Keratinocyte (primary cell): ENCODE measurements around the gene AKR1C2. TPM values are rescaled to one million over a fixed set of nuclear protein-coding genes. Genes with fewer than 3 reads are reported as not detected.
"Not testable (repeated sequence)": the region's sequence is repeated elsewhere in the genome, so short reads cannot be mapped to it uniquely, and the experiment has no call there.

Experiments
- DNase-seq: peaks from one replicate; pipeline ENCODE4 v3.0.0-alpha.2; 2011; ENCODE audit warnings: low read depth, missing footprints, low spot score
- FAIRE-seq: peaks from 2 replicates; lab custom pipeline; 2011; peaks lifted over from hg19 to GRCh38; lab: Jason Lieb, UNC
- H2AFZ ChIP-seq: 2 replicates; pipeline ENCODE4 v1.6.0; 2012; ENCODE audit warnings: low read length, control low read depth, inconsistent platforms; ENCODE audit not compliant: control insufficient read depth
- H3K27ac ChIP-seq: 2 replicates; pipeline ENCODE4 v1.5.1; 2011; ENCODE audit warnings: low read length; ENCODE audit not compliant: control insufficient read depth, insufficient read depth
- H3K27me3 ChIP-seq: 3 replicates; pipeline ENCODE4 v1.6.0; 2011; ENCODE audit warnings: low read length; ENCODE audit not compliant: control insufficient read depth, insufficient read depth; ENCODE audit errors: extremely low read depth
- H3K36me3 ChIP-seq, 2 experiments: 2 replicates in 1 of 2; 3 replicates in 1 of 2; pipeline ENCODE4 v1.5.1; 2011; ENCODE audit warnings: low read length in 2 of 2, mild to moderate bottlenecking in 1 of 2; ENCODE audit not compliant: control insufficient read depth in 2 of 2, insufficient read depth in 2 of 2; ENCODE audit errors: extremely low read depth in 1 of 2
- H3K4me1 ChIP-seq: 3 replicates; pipeline ENCODE4 v1.5.1; 2011; ENCODE audit warnings: low read length; ENCODE audit not compliant: control insufficient read depth, insufficient read depth; ENCODE audit errors: extremely low read depth
- H3K4me2 ChIP-seq: 3 replicates; pipeline ENCODE4 v1.6.0; 2011; ENCODE audit warnings: low read depth, low read length; ENCODE audit not compliant: control insufficient read depth, insufficient read depth; ENCODE audit errors: extremely low read depth
- H3K4me3 ChIP-seq, 3 experiments: fragments of 200-600 bp in 1 of 3; sonication (generic) in 1 of 3; 2 replicates in 2 of 3; 3 replicates in 1 of 3; pipeline ENCODE4 v1.5.1; 2011 to 2016; ENCODE audit warnings: low read length in 3 of 3, mild to moderate bottlenecking in 3 of 3, control low read depth in 2 of 3, inconsistent platforms in 1 of 3, low read depth in 1 of 3, mixed read lengths in 1 of 3, mixed run types in 1 of 3, moderate library complexity in 1 of 3; ENCODE audit not compliant: control insufficient read depth in 2 of 3, insufficient read depth in 2 of 3; ENCODE audit errors: extremely low read depth in 1 of 3
- H3K79me2 ChIP-seq: 2 replicates; pipeline ENCODE4 v1.6.0; 2012; ENCODE audit warnings: low read length; ENCODE audit not compliant: control insufficient read depth, insufficient read depth
- H3K9ac ChIP-seq: 3 replicates; pipeline ENCODE4 v1.6.0; 2011; ENCODE audit warnings: low read length; ENCODE audit not compliant: control insufficient read depth, insufficient read depth; ENCODE audit errors: extremely low read depth
- H3K9me1 ChIP-seq: 3 replicates; pipeline ENCODE4 v1.6.0; 2011; ENCODE audit warnings: low read length; ENCODE audit not compliant: control insufficient read depth, insufficient read depth; ENCODE audit errors: extremely low read depth
- H3K9me3 ChIP-seq: 2 replicates; pipeline ENCODE4 v1.5.1; 2012; ENCODE audit warnings: low read depth, low read length; ENCODE audit not compliant: control insufficient read depth
- H4K20me1 ChIP-seq: 3 replicates; pipeline ENCODE4 v1.6.0; 2011; ENCODE audit warnings: low read length; ENCODE audit not compliant: control insufficient read depth, insufficient read depth; ENCODE audit errors: extremely low read depth
- EZH2 ChIP-seq: IDR thresholded peaks from one replicate; pipeline ENCODE4 v1.6.1; 2012; ENCODE audit warnings: inconsistent platforms, mild to moderate bottlenecking, low read length, moderate library complexity
- dilution Hi-C: fragments of 300-500 bp; cut with MboI; formaldehyde crosslinking; loops from one replicate; pipeline ENCODE4 v1.7.0; 2020; ENCODE audit warnings: low sequenced_read_pairs; ENCODE audit not compliant: extremely low pct_ligation_motif_present
- polyA minus RNA-seq, 3 experiments: library from RNA; depleted of rRNA, polyadenylated mRNA; stranded (reverse); fragments of >200 nt; gene quantifications; 1 replicate in 1 of 3; 2 replicates in 1 of 3; 3 replicates in 1 of 3; pipeline ENCODE4 v1.2.3, GENCODE V29; 2011
- polyA plus RNA-seq, 5 experiments: library from polyadenylated mRNA; depleted of rRNA in 3 of 5; stranded (reverse) in 3 of 5; stranded (forward) in 1 of 5; unstranded in 1 of 5; fragments of >200 nt; gene quantifications; 1 replicate in 1 of 5; 2 replicates in 3 of 5; 3 replicates in 1 of 5; pipeline versions ENCODE4 v1.2.1 to v1.2.3, GENCODE V29; 2011 to 2012; ENCODE audit warnings: missing spikeins in 2 of 5, low read depth in 1 of 5, low replicate concordance in 1 of 5
- TF ChIP-seq, protein P1 (sequence below), 3 experiments: IDR thresholded peaks in 1 of 3; conservative IDR thresholded peaks in 1 of 3; optimal IDR thresholded peaks in 1 of 3; 2 replicates in 2 of 3; 3 replicates in 1 of 3; pipeline versions ENCODE3 to v1.5.1; 2011; ENCODE audit warnings: low read length in 3 of 3, mild to moderate bottlenecking in 3 of 3, moderate library complexity in 2 of 3, control low read depth in 1 of 3, inconsistent platforms in 1 of 3; ENCODE audit not compliant: insufficient read depth in 2 of 3; ENCODE audit errors: extremely low read depth in 1 of 3

Gene AKR1C2
- polyA plus RNA-seq (24.2 to 173 TPM (median 66.0 TPM) in 3 replicates), polyA minus RNA-seq (7.8 to 78.1 TPM (median 31.6 TPM) in 3 replicates)
- polyA plus RNA-seq (2011; ENCODE audit: low read depth), result 43.6 TPM
- 50.5 and 71.2 TPM in 2 replicates for polyA plus RNA-seq (2011; cell fraction: cytosol; rRNA removed)
- polyA plus RNA-seq (2011; cell fraction: nucleus; rRNA removed), result 68.6 and 75.6 TPM in 2 replicates
- polyA plus RNA-seq (2012; ENCODE audit: low replicate concordance), result 21.0 and 101 TPM in 2 replicates
- polyA minus RNA-seq (2011; cell fraction: cytosol; rRNA and poly(A)+ RNA removed), result 23.6 TPM
- polyA minus RNA-seq (2011; cell fraction: nucleus; rRNA and poly(A)+ RNA removed), result 9.7 and 21.4 TPM in 2 replicates

DNA sequence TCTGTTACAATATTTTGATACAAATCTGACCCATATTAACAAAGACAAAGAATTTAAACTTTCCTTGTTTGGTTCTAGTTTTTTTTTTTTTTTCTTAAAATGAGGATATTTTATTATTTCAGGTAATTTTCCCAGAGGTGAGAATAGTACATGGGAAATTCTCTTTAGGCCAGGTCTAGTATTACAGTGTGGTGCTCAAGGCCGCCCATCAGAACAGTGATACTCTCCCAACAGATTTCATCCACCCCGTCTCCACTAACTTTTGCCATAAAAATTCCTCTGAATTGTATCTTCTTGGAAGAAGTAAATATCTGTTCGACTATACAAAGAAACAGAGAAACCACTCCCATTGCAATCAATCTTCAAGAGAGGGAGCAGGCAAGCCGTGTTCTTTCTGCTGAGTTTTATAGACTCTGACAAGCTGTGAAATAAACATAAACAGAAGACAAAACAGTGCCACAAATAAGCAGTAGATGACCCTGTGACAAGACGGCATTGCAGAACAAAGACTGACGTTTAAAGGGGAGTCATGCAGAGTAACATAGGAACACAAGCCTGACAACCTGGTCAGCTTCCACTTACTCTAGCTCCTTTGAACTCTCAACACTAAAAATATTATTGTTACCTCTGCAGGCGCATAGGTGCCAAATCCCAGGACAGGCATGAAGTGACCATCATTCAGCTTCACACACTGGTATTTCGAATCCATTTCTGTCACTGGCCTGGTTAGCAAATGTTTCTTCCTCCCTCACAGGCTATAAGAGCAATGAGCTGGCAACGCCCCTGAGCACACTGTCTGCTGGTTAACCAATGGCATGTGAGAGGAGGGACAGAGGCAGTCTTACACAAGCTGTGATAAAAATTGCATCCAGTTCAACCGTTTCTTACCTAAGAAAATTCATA lies at the start of gene AKR1C2:
Gene AKR1C2, minus strand, starts transcription at position 731 of the 903 bp plus-strand sequence. Its CDS starts 22 bp downstream, at position 709.
- peak; percentile 100 for FAIRE-seq
- H3K79me2 ChIP-seq, H3K36me3 ChIP-seq, H3K4me1 ChIP-seq, H3K27me3 ChIP-seq, H4K20me1 ChIP-seq, dilution Hi-C loops, H3K9me1 ChIP-seq, H3K9me3 ChIP-seq, DNase-seq: not testable (repeated sequence)
- H3K27ac ChIP-seq, result peak within 1 kb of the TSS; percentile 82
- peak within 1 kb of the TSS; percentile 58 for H3K9ac ChIP-seq
- H3K4me3 ChIP-seq, result peak within 1 kb of the TSS; percentile 10 to 34 (median 29)
- H2AFZ ChIP-seq, result peak within 1 kb of the TSS; percentile 93
- H3K4me2 ChIP-seq, result peak within 1 kb of the TSS; percentile 75

DNA sequence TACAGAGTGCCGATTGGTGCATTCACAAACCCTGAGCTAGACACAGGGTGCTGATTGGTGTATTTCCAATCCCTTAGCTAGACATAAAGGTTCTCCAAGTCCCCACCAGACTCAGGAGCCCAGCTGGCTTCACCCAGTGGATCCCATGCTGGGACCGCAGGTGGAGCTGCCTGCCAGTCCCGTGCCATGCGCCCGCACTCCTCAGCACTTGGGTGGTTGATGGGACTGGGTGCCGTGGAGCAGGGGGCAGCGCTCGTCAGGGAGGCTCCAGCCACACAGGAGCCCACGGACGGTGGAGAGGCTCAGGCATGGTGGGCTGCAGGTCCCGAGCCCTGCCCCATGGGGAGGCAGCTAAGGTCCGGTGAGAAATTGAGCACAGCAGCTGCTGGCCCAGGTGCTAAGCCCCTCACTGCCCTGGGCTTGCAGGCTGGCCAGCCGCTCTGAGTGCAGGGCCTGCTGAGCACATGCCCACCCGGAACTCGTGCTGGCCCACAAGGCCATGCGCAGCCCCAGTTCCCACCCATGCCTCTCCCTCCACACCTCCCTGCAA lies 49.4 kb upstream of the AKR1C2 start:
- H3K4me3 ChIP-seq, H3K4me1 ChIP-seq, H3K79me2 ChIP-seq, H3K27me3 ChIP-seq, dilution Hi-C loops, DNase-seq, H3K9me3 ChIP-seq, H3K9ac ChIP-seq, H3K9me1 ChIP-seq, H2AFZ ChIP-seq, H3K27ac ChIP-seq, H4K20me1 ChIP-seq, H3K4me2 ChIP-seq, H3K36me3 ChIP-seq, FAIRE-seq: not testable (repeated sequence)

DNA sequence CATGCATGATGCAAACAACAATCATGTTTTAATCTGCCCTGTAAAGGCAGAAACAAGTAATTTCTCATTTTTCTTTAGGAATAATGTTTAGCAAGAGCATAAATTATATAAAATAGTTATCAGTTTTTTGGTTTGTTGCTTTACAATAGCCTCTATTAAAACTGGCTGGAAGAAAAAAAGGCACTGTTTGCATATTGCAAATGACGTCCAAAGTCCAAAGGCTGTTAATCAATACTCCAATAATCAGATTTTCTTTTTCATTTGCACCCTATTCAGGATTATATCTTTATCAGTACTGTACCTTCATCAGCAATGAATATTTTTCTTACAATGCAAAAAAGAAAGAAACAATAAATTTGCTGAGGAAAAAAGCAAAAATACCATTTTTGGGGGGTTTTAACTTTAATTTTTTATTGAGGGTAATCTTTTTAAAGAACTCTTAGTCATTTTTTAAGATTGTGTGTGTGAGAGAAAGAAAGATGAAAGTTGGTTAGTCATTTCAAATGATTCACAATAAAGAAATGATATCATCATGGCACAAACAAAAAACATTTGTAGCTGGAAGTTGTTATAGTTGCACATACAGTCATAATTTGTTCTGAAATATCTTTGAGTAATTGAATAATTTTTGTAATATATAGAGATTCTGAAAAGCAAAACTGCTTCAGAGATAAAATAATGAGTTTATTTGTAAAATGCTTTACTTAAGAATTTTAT lies 44.4 kb upstream of the AKR1C2 start:
- H2AFZ ChIP-seq, result no peak overlapping the region
- no peaks in the 10 kb centered on the region for H3K9me1 ChIP-seq
- H3K27me3 ChIP-seq, result no peaks in the 10 kb centered on the region
- no peaks in the 10 kb centered on the region for H3K9me3 ChIP-seq
- H3K4me3 ChIP-seq, result no peak overlapping the region
- H3K4me1 ChIP-seq, result peaks cover 8% of the 10 kb centered on the region
- DNase-seq (no peak), FAIRE-seq (no peak)
- dilution Hi-C loops, result no loop called here
- H3K36me3 ChIP-seq, result no peaks in the 10 kb centered on the region
- no peaks in the 10 kb centered on the region for H3K79me2 ChIP-seq
- H4K20me1 ChIP-seq, result no peaks in the 10 kb centered on the region
- TF ChIP-seq, protein P1, sequence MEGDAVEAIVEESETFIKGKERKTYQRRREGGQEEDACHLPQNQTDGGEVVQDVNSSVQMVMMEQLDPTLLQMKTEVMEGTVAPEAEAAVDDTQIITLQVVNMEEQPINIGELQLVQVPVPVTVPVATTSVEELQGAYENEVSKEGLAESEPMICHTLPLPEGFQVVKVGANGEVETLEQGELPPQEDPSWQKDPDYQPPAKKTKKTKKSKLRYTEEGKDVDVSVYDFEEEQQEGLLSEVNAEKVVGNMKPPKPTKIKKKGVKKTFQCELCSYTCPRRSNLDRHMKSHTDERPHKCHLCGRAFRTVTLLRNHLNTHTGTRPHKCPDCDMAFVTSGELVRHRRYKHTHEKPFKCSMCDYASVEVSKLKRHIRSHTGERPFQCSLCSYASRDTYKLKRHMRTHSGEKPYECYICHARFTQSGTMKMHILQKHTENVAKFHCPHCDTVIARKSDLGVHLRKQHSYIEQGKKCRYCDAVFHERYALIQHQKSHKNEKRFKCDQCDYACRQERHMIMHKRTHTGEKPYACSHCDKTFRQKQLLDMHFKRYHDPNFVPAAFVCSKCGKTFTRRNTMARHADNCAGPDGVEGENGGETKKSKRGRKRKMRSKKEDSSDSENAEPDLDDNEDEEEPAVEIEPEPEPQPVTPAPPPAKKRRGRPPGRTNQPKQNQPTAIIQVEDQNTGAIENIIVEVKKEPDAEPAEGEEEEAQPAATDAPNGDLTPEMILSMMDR (optimal IDR thresholded peaks at IDR 0.05 in 1 of 3, IDR thresholded peaks at IDR 0.05 in 1 of 3, conservative IDR thresholded peaks at IDR 0.05 in 1 of 3; ENCODE audit: extremely low read depth in 1 of 3, insufficient read depth in 2 of 3, low read length in 3 of 3), result no peak
- no peak for TF ChIP-seq EZH2
- no peak overlapping the region for H3K9ac ChIP-seq
- no peak overlapping the region for H3K4me2 ChIP-seq
- H3K27ac ChIP-seq, result peak overlapping the region; percentile 24

DNA sequence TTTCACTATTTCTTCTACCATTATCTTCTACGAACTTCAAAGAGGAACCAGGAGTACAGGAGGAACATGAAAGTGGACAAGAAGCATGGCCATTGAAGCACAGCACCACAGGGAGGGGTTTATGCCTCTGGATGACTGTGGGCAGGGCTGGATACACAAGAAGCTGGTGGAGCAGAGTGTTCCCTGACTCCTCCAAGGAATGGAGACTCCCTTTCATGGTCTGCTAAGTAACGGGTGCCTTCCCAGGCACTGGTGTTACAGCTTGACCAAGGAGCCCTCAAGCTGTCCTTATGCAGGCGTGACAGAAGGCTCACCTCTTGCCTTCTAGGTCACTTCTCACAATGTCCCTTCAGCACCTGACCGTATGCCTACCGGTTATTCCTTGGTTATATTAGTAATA lies 43.4 kb upstream of the AKR1C2 start:
- H3K36me3 ChIP-seq, H3K9ac ChIP-seq, H3K4me1 ChIP-seq, H2AFZ ChIP-seq, DNase-seq, H3K27ac ChIP-seq, H3K27me3 ChIP-seq, dilution Hi-C loops, H3K9me1 ChIP-seq, H3K9me3 ChIP-seq, FAIRE-seq, H3K4me2 ChIP-seq, H4K20me1 ChIP-seq, H3K79me2 ChIP-seq, H3K4me3 ChIP-seq: not testable (repeated sequence)
